Smooth muscle cell (in vitro differentiated cells): ENCODE data around the gene SERPINA9. TPM values are rescaled to one million over a fixed set of nuclear protein-coding genes. Genes with fewer than 3 reads are reported as not detected.

Experiments
- DNase-seq: peaks from one replicate; lab custom pipeline; 2025; ENCODE audit not compliant: unreplicated experiment; lab: John Stamatoyannopoulos, UW
- H2AFZ ChIP-seq: fragments of 200-600 bp; sonication (generic); 2 replicates; pipeline ENCODE4 v1.6.0; 2016; ENCODE audit warnings: antibody characterized with exemption, low read depth, mild to moderate bottlenecking
- H3F3A ChIP-seq: fragments of 200-600 bp; sonication (generic); 2 replicates; pipeline ENCODE4 v1.6.0; 2017; ENCODE audit warnings: antibody characterized with exemption, low read depth
- H3K27ac ChIP-seq: fragments of 200-600 bp; sonication (generic); 2 replicates; pipeline ENCODE4 v1.5.1; 2016; ENCODE audit warnings: low read depth, mild to moderate bottlenecking
- H3K27me3 ChIP-seq: fragments of 200-600 bp; sonication (generic); 2 replicates; pipeline ENCODE4 v1.6.1; 2016; ENCODE audit warnings: low read depth, mild to moderate bottlenecking
- H3K36me3 ChIP-seq: fragments of 200-600 bp; sonication (generic); 2 replicates; pipeline ENCODE4 v1.5.1; 2016; ENCODE audit warnings: low read depth
- H3K4me1 ChIP-seq: fragments of 200-600 bp; sonication (generic); 2 replicates; pipeline ENCODE4 v1.5.1; 2016; ENCODE audit warnings: low read depth
- H3K4me2 ChIP-seq: fragments of 200-600 bp; sonication (generic); 2 replicates; pipeline ENCODE4 v1.6.0; 2016; ENCODE audit warnings: mild to moderate bottlenecking
- H3K4me3 ChIP-seq: fragments of 200-600 bp; sonication (generic); 2 replicates; pipeline ENCODE4 v1.5.1; 2016; ENCODE audit warnings: mild to moderate bottlenecking
- H3K79me2 ChIP-seq: fragments of 200-600 bp; sonication (generic); 2 replicates; pipeline ENCODE4 v1.6.0; 2016; ENCODE audit warnings: low read depth, mild to moderate bottlenecking
- H3K9ac ChIP-seq: fragments of 200-600 bp; sonication (generic); 2 replicates; pipeline ENCODE4 v1.6.0; 2016; ENCODE audit warnings: low read depth
- H3K9me3 ChIP-seq: fragments of 200-600 bp; sonication (generic); replicated peaks from 2 replicates; pipeline ENCODE4 v1.5.1; 2016; ENCODE audit warnings: low read depth
- H4K20me1 ChIP-seq: fragments of 200-600 bp; sonication (generic); 2 replicates; pipeline ENCODE4 v1.6.0; 2016; ENCODE audit warnings: low read depth
- CTCF ChIP-seq: fragments of 200-600 bp; sonication (generic); IDR thresholded peaks from 2 replicates; pipeline ENCODE4 v1.5.1; 2017; ENCODE audit warnings: borderline replicate concordance, mild to moderate bottlenecking, antibody characterized with exemption; ENCODE audit not compliant: insufficient read depth, poor library complexity, severe bottlenecking
- WGBS: methylation state at CpG from one replicate; pipeline ENCODE4 v1.1.7; 2016; ENCODE audit warnings: low lambda C conversion rate; 5-methylcytosine and 5-hydroxymethylcytosine counted together
- polyA plus RNA-seq: library from polyadenylated mRNA; unstranded; fragments of >200 nt; fragmentation: Nextera tagmentation; extraction: Ambion mirVana; gene quantifications from 2 replicates; pipeline ENCODE4 v1.2.1, GENCODE V29; 2016
- total RNA-seq: library from RNA; depleted of rRNA; stranded (reverse); fragments of >200 nt; gene quantifications from 2 replicates; pipeline ENCODE4 v1.2.3, GENCODE V29; 2014

SERPINA9 gene
- total and polyA plus RNA-seq, 2 experiments from 2014 or later: not detected

- no peak for TF ChIP-seq CTCF
- Histone ChIP-seq H3K9me3 (no peaks in the 10 kb centered on the region), H3K9ac (no peak overlapping the region), H3K36me3 (no peaks in the 10 kb centered on the region), H3K4me1 (no peaks in the 10 kb centered on the region), H3K27ac (no peak overlapping the region), H3K79me2 (no peaks in the 10 kb centered on the region), H4K20me1 (no peaks in the 10 kb centered on the region), H3K4me2 (no peak overlapping the region), H2AFZ (no peak overlapping the region), H3K4me3 (no peak overlapping the region), H3K27me3 (no peaks in the 10 kb centered on the region), H3F3A (no peaks in the 10 kb centered on the region)
- 65% methylated on average over 1 of the region's 1 CpG for WGBS
- DNase-seq: no peak
Observed at GRCh38 chr14:94458096-94458495, 17.9 kb downstream of the SERPINA9 start.

GRCh38 chr14:94455928-94456327 lies 20.1 kb downstream of the SERPINA9 start:
- Histone ChIP-seq H3F3A (no peaks in the 10 kb centered on the region), H3K4me3 (no peak overlapping the region), H3K27me3 (peaks cover 7% of the 10 kb centered on the region), H3K27ac (no peak overlapping the region), H3K9me3 (no peaks in the 10 kb centered on the region), H3K4me1 (peaks cover 9% of the 10 kb centered on the region), H3K79me2 (no peaks in the 10 kb centered on the region), H2AFZ (no peak overlapping the region), H4K20me1 (no peaks in the 10 kb centered on the region), H3K4me2 (no peak overlapping the region), H3K9ac (no peak overlapping the region), H3K36me3 (no peaks in the 10 kb centered on the region)
- 0% methylated on average over 1 of the region's 1 CpG for WGBS
- DNase-seq: no peak
- no peak for TF ChIP-seq CTCF

GRCh38 chr14:94451826-94452225 lies 24.2 kb downstream of the SERPINA9 start:
- 65% methylated on average over 3 of the region's 3 CpGs for WGBS
- H3F3A ChIP-seq: no peaks in the 10 kb centered on the region
- DNase-seq: no peak
- no peak overlapping the region for H3K4me3 ChIP-seq
- H3K9me3 ChIP-seq: no peaks in the 10 kb centered on the region
- H3K9ac ChIP-seq: no peak overlapping the region
- no peak overlapping the region for H3K4me2 ChIP-seq
- H2AFZ ChIP-seq: no peak overlapping the region
- TF ChIP-seq CTCF: no peak
- peaks cover 11% of the 10 kb centered on the region for H3K4me1 ChIP-seq
- H4K20me1 ChIP-seq: no peaks in the 10 kb centered on the region
- H3K27ac ChIP-seq: no peak overlapping the region
- no peaks in the 10 kb centered on the region for H3K36me3 ChIP-seq
- H3K79me2 ChIP-seq: no peaks in the 10 kb centered on the region
- peaks cover 7% of the 10 kb centered on the region for H3K27me3 ChIP-seq

GRCh38 chr14:94451091-94451771 lies 24.8 kb downstream of the SERPINA9 start:
- Histone ChIP-seq H3K27me3 (peaks cover 7% of the 10 kb centered on the region), H3K4me3 (no peak overlapping the region), H3K4me1 (peaks cover 11% of the 10 kb centered on the region), H3K9ac (no peak overlapping the region), H4K20me1 (no peaks in the 10 kb centered on the region), H3K4me2 (no peak overlapping the region), H3K79me2 (no peaks in the 10 kb centered on the region), H2AFZ (no peak overlapping the region), H3K27ac (no peak overlapping the region), H3F3A (no peaks in the 10 kb centered on the region), H3K9me3 (no peaks in the 10 kb centered on the region), H3K36me3 (no peaks in the 10 kb centered on the region)
- 30% methylated on average over 8 of the region's 8 CpGs for WGBS
- no peak for TF ChIP-seq CTCF
- no peak for DNase-seq
